Endothelial cell of umbilical vein (primary cell): ENCODE data around the gene KIF6. TPM values are rescaled to one million over a fixed set of nuclear protein-coding genes. Genes with fewer than 3 reads are reported as not detected.

Source experiments
- BruUV-seq: library from RNA; stranded (reverse); fragments of 400-500 nt; replicated peaks from 2 replicates; lab custom pipeline; 2021; lab: Mats Ljungman, UMichigan
- CTCF ChIA-PET: fragments of 300-600, 350-600 bp; sonication (Branson Sonifier 250); formaldehyde crosslinking; loops from one replicate; lab custom pipeline; 2021; ENCODE audit warnings: antibody characterized with exemption, inconsistent platforms; lab: Charles Lee
- POLR2A ChIA-PET: fragments of 300-600, 350-600 bp; sonication (Branson Sonifier 250); formaldehyde crosslinking; loops from one replicate; lab custom pipeline; 2021; ENCODE audit warnings: antibody characterized with exemption, inconsistent platforms; lab: Charles Lee
- DNase-seq: peaks from one replicate; pipeline ENCODE4 v3.0.0-alpha.2; 2011; ENCODE audit warnings: low read depth, low spot score
- FAIRE-seq: peaks from 2 replicates; lab custom pipeline; 2011; peaks lifted over from hg19 to GRCh38; lab: Jason Lieb, UNC
- H2AFZ ChIP-seq: 2 replicates; pipeline ENCODE4 v1.6.0; 2012; ENCODE audit warnings: low read depth, low read length, control low read depth, inconsistent platforms
- H3K27ac ChIP-seq: 2 replicates; pipeline ENCODE4 v1.5.1; 2011; ENCODE audit warnings: low read depth, mild to moderate bottlenecking, control low read depth, low read length, moderate library complexity; ENCODE audit not compliant: insufficient read depth
- H3K27me3 ChIP-seq, 2 experiments: 2 replicates each; pipeline versions ENCODE4 v1.6.0 to v1.6.1; 2011; ENCODE audit warnings: low read length in 2 of 2, mixed read lengths in 1 of 2; ENCODE audit not compliant: control insufficient read depth in 2 of 2, insufficient read depth in 2 of 2
- H3K36me3 ChIP-seq, 2 experiments: 2 replicates in 1 of 2; 3 replicates in 1 of 2; pipeline ENCODE4 v1.5.1; 2011; ENCODE audit warnings: low read length in 2 of 2, mild to moderate bottlenecking in 1 of 2, moderate library complexity in 1 of 2; ENCODE audit not compliant: control insufficient read depth in 2 of 2, insufficient read depth in 2 of 2; ENCODE audit errors: extremely low read depth in 1 of 2
- H3K4me1 ChIP-seq: 3 replicates; pipeline ENCODE4 v1.5.1; 2011; ENCODE audit warnings: mild to moderate bottlenecking, low read length; ENCODE audit not compliant: control insufficient read depth, insufficient read depth; ENCODE audit errors: extremely low read depth
- H3K4me2 ChIP-seq: 2 replicates; pipeline ENCODE4 v1.6.1; 2011; ENCODE audit warnings: low read length, control low read depth, mixed read lengths; ENCODE audit not compliant: insufficient read depth
- H3K4me3 ChIP-seq, 3 experiments: fragments of 200-600 bp in 1 of 3; sonication (generic), shearing (Covaris generic) in 1 of 3; replicated peaks in 1 of 3; 2 replicates each; pipeline ENCODE4 v1.5.1; 2011 to 2016; ENCODE audit warnings: control low read depth in 3 of 3, low read length in 3 of 3, mild to moderate bottlenecking in 2 of 3, inconsistent platforms in 1 of 3, low read depth in 1 of 3, moderate library complexity in 1 of 3; ENCODE audit not compliant: insufficient read depth in 1 of 3
- H3K79me2 ChIP-seq: 2 replicates; pipeline ENCODE4 v1.6.0; 2012; ENCODE audit warnings: low read length, inconsistent platforms; ENCODE audit not compliant: control insufficient read depth, insufficient read depth
- H3K9ac ChIP-seq: replicated peaks from 2 replicates; pipeline ENCODE3; 2011; ENCODE audit warnings: low read length, control low read depth; ENCODE audit not compliant: insufficient read depth; ENCODE audit errors: extremely low read depth
- H3K9me1 ChIP-seq: replicated peaks from 3 replicates; pipeline ENCODE4 v1.6.0; 2011; ENCODE audit warnings: mild to moderate bottlenecking, low read length; ENCODE audit not compliant: control insufficient read depth, insufficient read depth; ENCODE audit errors: extremely low read depth
- H3K9me3 ChIP-seq: replicated peaks from 2 replicates; pipeline ENCODE4 v1.5.1; 2012; ENCODE audit warnings: low read length, inconsistent platforms; ENCODE audit not compliant: control insufficient read depth, insufficient read depth
- H4K20me1 ChIP-seq: replicated peaks from 2 replicates; pipeline ENCODE3; 2011; ENCODE audit warnings: mild to moderate bottlenecking, low read length; ENCODE audit not compliant: control insufficient read depth, insufficient read depth; ENCODE audit errors: extremely low read depth
- CTCF ChIP-seq, 2 donors: IDR thresholded peaks; 1 replicate in 1 of 2; 2 replicates in 1 of 2; pipeline ENCODE4 v1.5.1; 2011; ENCODE audit warnings: low read length in 2 of 2, mild to moderate bottlenecking in 2 of 2, moderate library complexity in 2 of 2, control low read depth in 1 of 2, inconsistent platforms in 1 of 2, low read depth in 1 of 2; ENCODE audit not compliant: insufficient read depth in 1 of 2; ENCODE audit errors: extremely low read depth in 1 of 2
- EZH2 ChIP-seq: IDR thresholded peaks from 2 replicates; pipeline ENCODE4 v1.6.1; 2012; ENCODE audit warnings: borderline replicate concordance, low read depth, mild to moderate bottlenecking, moderate library complexity, low read length, inconsistent platforms; ENCODE audit not compliant: severe bottlenecking
- FOS ChIP-seq: IDR thresholded peaks from 2 replicates; pipeline ENCODE4 v1.6.1; 2011; ENCODE audit warnings: mild to moderate bottlenecking, low read length, moderate library complexity, borderline replicate concordance; ENCODE audit not compliant: insufficient read depth
- GATA2 ChIP-seq: IDR thresholded peaks from 2 replicates; pipeline ENCODE4 v1.7.0; 2011; ENCODE audit warnings: low read depth, mild to moderate bottlenecking, moderate library complexity, mixed read lengths, low read length; ENCODE audit not compliant: insufficient read length, insufficient read depth
- JUN ChIP-seq: IDR thresholded peaks from 2 replicates; pipeline ENCODE4 v1.6.1; 2011; ENCODE audit warnings: borderline replicate concordance, low read depth; ENCODE audit not compliant: insufficient read length, insufficient read depth
- MAX ChIP-seq: IDR thresholded peaks from 2 replicates; pipeline ENCODE4 v1.6.1; 2011; ENCODE audit not compliant: insufficient read depth, insufficient read length
- MYC ChIP-seq: IDR thresholded peaks from one replicate; pipeline ENCODE4 v1.6.1; 2011; ENCODE audit warnings: mild to moderate bottlenecking, low read depth, low read length
- POLR2A ChIP-seq: IDR thresholded peaks from 2 replicates; pipeline ENCODE4 v1.6.1; 2012; ENCODE audit warnings: low read depth, mild to moderate bottlenecking, control low read depth, low read length
- POLR2AphosphoS5 ChIP-seq: IDR thresholded peaks from 2 replicates; pipeline ENCODE4 v1.6.1; 2012; ENCODE audit warnings: low read depth, mild to moderate bottlenecking, control low read depth, low read length, moderate library complexity; ENCODE audit not compliant: insufficient read depth
- dilution Hi-C: fragments of 300-500 bp; cut with MboI; formaldehyde crosslinking; loops from one replicate; pipeline ENCODE4 v1.15.0; 2019; ENCODE audit warnings: low sequenced_read_pairs; ENCODE audit not compliant: extremely low pct_ligation_motif_present
- intact Hi-C: fragments of 100-400 bp; cut with micrococcal nuclease; formaldehyde crosslinking; loops from one replicate; pipeline ENCODE4 v1.10.0; 2022
- polyA plus RNA-seq, 4 experiments: library from polyadenylated mRNA; depleted of rRNA in 3 of 4; stranded (reverse) in 3 of 4; unstranded in 1 of 4; fragments of >200 nt; gene quantifications; 2 replicates each; pipeline versions ENCODE4 v1.2.1 to v1.2.3, GENCODE V29; 2011 to 2012; ENCODE audit warnings: missing spikeins in 1 of 4
- total RNA-seq: library from RNA; stranded (reverse); gene quantifications from 2 replicates; pipeline ENCODE4 v1.2.3, GENCODE V29; 2021

Gene KIF6
- total and polyA plus RNA-seq, 2 donors (not counting 3 experiments of a cell fraction or from before 2014, with no cell fraction given), result not detected

GRCh38 chr6:39403304-39403703 is 321.9 kb downstream of the KIF6 start:
- CTCF ChIA-PET, result no interaction called here
- dilution Hi-C loops, result no loop called here
- no peak for FAIRE-seq

More at GRCh38 chr6:39403304-39403703, 321.9 kb downstream of the KIF6 start:
- DNase-seq, result no peak
- no peaks in the 10 kb centered on the region for H4K20me1 ChIP-seq
- no peak overlapping the region for H3K9ac ChIP-seq
- no peak overlapping the region for H3K4me2 ChIP-seq
- H3K9me3 ChIP-seq, result no peaks in the 10 kb centered on the region
- no TSS peak for BruUV-seq
- TF ChIP-seq GATA2 (no peak), POLR2A (no peak), EZH2 (no peak), MYC (no peak), MAX (no peak), CTCF (IDR thresholded peaks at IDR 0.05; ENCODE audit: extremely low read depth in 1 of 2, insufficient read depth in 1 of 2, low read depth in 1 of 2, low read length in 2 of 2) (no peak), JUN (no peak), POLR2AphosphoS5 (no peak), FOS (no peak)
- no peaks in the 10 kb centered on the region for H3K79me2 ChIP-seq
- H3K27ac ChIP-seq, result no peak overlapping the region
- H3K27me3 ChIP-seq, result no peaks in the 10 kb centered on the region
- H3K4me3 ChIP-seq, result no peak overlapping the region
- no peaks in the 10 kb centered on the region for H3K9me1 ChIP-seq
- no peaks in the 10 kb centered on the region for H3K4me1 ChIP-seq
- no peak overlapping the region for H2AFZ ChIP-seq
- H3K36me3 ChIP-seq, result no peaks in the 10 kb centered on the region
- intact Hi-C loops, result no loop called here
- POLR2A ChIA-PET, result no interaction called here
